ENCODE data around the gene PARPBP. TPM values are rescaled to one million over a fixed set of nuclear protein-coding genes. Genes with fewer than 3 reads are reported as not detected.

Gene PARPBP
- total RNA-seq, 1 experiment from 2014 or later = 23.5 TPM

DNA sequence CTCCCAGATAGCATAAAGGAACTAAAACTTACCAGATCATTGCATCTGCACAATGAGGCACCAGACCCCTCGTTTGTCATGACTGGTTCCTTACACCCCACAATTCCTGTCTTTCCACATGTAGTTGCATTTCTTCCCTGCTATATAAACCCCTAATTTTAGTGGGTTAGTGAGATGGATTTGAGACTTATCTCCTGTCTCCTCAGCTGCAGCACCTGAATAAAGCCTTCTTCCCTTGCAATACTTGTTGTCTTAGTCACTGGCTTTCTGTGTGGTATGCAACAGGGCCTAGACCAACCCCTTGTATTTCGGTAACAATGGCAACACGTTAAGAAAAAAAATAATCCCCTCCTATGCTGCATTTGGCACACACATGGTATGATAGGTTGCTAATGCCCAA, 13.1 kb upstream of the PARPBP start:
- Histone ChIP-seq H3K4me3 (replicated peaks in 1 of 2; ENCODE audit: low read depth in 1 of 2, low read length in 2 of 2) (no peak overlapping the region), H3K4me1 (ENCODE audit: control insufficient read depth in 1 of 2, insufficient read depth in 2 of 2, low read length in 2 of 2) (no peaks in the 10 kb centered on the region), H2AFZ (ENCODE audit: low read depth, low read length, poor library complexity, severe bottlenecking) (no peak overlapping the region), H3K9me2 (ENCODE audit: insufficient read depth) (no peaks in the 10 kb centered on the region), H3K79me2 (ENCODE audit: insufficient read depth, low read length) (peaks cover 21% of the 10 kb centered on the region), H3K27me3 (ENCODE audit: insufficient read depth, low read length) (no peaks in the 10 kb centered on the region), H3K27ac (ENCODE audit: low read depth, low read length) (no peak overlapping the region), H3K36me3 (ENCODE audit: control insufficient read depth in 1 of 2, insufficient read depth in 2 of 2, low read length in 2 of 2) (peaks cover 23 to 68% of the 10 kb centered on the region in 2 experiments; a peak in 3 of 4 replicates), H4K20me1 (ENCODE audit: insufficient read depth) (no peaks in the 10 kb centered on the region), H3K9ac (ENCODE audit: low read length) (no peak overlapping the region), H3K9me3 (ENCODE audit: control insufficient read depth in 1 of 2, insufficient read depth in 1 of 2, low read depth in 1 of 2, low read length in 2 of 2) (peaks cover 0 to 6% of the 10 kb centered on the region in 2 experiments; a peak in 3 of 4 replicates), H3K4me2 (ENCODE audit: low read length) (no peak overlapping the region)
- TF ChIP-seq POLR2AphosphoS5 (IDR thresholded peaks at IDR 0.05; ENCODE audit: low read depth, low read length) = no peak
- TF ChIP-seq, protein P1, sequence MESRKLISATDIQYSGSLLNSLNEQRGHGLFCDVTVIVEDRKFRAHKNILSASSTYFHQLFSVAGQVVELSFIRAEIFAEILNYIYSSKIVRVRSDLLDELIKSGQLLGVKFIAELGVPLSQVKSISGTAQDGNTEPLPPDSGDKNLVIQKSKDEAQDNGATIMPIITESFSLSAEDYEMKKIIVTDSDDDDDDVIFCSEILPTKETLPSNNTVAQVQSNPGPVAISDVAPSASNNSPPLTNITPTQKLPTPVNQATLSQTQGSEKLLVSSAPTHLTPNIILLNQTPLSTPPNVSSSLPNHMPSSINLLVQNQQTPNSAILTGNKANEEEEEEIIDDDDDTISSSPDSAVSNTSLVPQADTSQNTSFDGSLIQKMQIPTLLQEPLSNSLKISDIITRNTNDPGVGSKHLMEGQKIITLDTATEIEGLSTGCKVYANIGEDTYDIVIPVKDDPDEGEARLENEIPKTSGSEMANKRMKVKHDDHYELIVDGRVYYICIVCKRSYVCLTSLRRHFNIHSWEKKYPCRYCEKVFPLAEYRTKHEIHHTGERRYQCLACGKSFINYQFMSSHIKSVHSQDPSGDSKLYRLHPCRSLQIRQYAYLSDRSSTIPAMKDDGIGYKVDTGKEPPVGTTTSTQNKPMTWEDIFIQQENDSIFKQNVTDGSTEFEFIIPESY (IDR thresholded peaks at IDR 0.05; ENCODE audit: extremely low read depth, insufficient replicate concordance, low read length) = no peak
- no peak for TF ChIP-seq EZH2 (IDR thresholded peaks at IDR 0.05)
- no peak for TF ChIP-seq SP1 (IDR thresholded peaks at IDR 0.05; ENCODE audit: low read depth)
- TF ChIP-seq ELF1 (IDR thresholded peaks at IDR 0.05; ENCODE audit: borderline replicate concordance, low read depth) = no peak
- TF ChIP-seq, protein P2, sequence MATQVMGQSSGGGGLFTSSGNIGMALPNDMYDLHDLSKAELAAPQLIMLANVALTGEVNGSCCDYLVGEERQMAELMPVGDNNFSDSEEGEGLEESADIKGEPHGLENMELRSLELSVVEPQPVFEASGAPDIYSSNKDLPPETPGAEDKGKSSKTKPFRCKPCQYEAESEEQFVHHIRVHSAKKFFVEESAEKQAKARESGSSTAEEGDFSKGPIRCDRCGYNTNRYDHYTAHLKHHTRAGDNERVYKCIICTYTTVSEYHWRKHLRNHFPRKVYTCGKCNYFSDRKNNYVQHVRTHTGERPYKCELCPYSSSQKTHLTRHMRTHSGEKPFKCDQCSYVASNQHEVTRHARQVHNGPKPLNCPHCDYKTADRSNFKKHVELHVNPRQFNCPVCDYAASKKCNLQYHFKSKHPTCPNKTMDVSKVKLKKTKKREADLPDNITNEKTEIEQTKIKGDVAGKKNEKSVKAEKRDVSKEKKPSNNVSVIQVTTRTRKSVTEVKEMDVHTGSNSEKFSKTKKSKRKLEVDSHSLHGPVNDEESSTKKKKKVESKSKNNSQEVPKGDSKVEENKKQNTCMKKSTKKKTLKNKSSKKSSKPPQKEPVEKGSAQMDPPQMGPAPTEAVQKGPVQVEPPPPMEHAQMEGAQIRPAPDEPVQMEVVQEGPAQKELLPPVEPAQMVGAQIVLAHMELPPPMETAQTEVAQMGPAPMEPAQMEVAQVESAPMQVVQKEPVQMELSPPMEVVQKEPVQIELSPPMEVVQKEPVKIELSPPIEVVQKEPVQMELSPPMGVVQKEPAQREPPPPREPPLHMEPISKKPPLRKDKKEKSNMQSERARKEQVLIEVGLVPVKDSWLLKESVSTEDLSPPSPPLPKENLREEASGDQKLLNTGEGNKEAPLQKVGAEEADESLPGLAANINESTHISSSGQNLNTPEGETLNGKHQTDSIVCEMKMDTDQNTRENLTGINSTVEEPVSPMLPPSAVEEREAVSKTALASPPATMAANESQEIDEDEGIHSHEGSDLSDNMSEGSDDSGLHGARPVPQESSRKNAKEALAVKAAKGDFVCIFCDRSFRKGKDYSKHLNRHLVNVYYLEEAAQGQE (IDR thresholded peaks at IDR 0.05; ENCODE audit: low read depth) = no peak
- TF ChIP-seq, protein P3, sequence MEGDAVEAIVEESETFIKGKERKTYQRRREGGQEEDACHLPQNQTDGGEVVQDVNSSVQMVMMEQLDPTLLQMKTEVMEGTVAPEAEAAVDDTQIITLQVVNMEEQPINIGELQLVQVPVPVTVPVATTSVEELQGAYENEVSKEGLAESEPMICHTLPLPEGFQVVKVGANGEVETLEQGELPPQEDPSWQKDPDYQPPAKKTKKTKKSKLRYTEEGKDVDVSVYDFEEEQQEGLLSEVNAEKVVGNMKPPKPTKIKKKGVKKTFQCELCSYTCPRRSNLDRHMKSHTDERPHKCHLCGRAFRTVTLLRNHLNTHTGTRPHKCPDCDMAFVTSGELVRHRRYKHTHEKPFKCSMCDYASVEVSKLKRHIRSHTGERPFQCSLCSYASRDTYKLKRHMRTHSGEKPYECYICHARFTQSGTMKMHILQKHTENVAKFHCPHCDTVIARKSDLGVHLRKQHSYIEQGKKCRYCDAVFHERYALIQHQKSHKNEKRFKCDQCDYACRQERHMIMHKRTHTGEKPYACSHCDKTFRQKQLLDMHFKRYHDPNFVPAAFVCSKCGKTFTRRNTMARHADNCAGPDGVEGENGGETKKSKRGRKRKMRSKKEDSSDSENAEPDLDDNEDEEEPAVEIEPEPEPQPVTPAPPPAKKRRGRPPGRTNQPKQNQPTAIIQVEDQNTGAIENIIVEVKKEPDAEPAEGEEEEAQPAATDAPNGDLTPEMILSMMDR (IDR thresholded peaks at IDR 0.05 in 2 of 3, conservative IDR thresholded peaks at IDR 0.05 in 1 of 3; ENCODE audit: borderline replicate concordance in 1 of 3, insufficient read depth in 1 of 3, low read depth in 2 of 3, low read length in 2 of 3) = no peak
- no peak for TF ChIP-seq CEBPB (IDR thresholded peaks at IDR 0.05; ENCODE audit: low read depth)
- TF ChIP-seq ZFX (IDR thresholded peaks at IDR 0.05) = no peak
- TF ChIP-seq ZNF274 (IDR thresholded peaks at IDR 0.05; ENCODE audit: low read depth, low read length) = no peak
- no peak for TF ChIP-seq SIN3A (IDR thresholded peaks at IDR 0.05; ENCODE audit: low read depth)
- intact Hi-C loops (cut with micrococcal nuclease) = no loop called here
- POLR2A ChIA-PET = no interaction called here
- DNase-seq (ENCODE audit: low read depth, low spot score) (no peak), ATAC-seq (no peak; the same call in 1 of the 2 replicates)
- RAD21 ChIA-PET (ENCODE audit: low non-redundant PET in 1 of 2, low total read pairs in 2 of 2, uncharacterized antibody in 2 of 2, unreplicated experiment in 2 of 2) = no interaction called here
- no TSS peak for BruUV-seq (replicated peaks)
- CTCF ChIA-PET = no interaction called here

Measured in HCT116 (cell line).